ENCODE data around the gene PIH1D1.

PIH1D1 gene

DNA sequence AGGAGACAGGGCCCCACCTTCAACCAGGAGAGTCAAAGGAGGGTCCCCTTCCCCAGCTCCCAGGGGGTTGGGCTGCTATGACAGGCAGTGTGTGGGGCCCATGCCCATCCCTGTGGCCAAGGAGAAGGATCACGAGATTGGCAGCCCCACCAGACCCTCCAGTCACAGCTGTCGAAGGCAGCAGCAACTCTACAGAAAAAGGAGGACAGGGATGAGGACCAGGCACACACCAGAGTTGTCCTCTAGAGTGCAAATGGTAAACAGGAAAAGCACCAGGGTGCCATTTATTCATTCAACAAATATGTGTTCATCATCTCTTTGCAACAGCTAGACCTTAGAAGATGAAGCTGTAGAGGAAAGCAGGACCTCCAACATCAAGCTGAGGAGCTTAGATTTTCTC is 32.4 kb downstream of the PIH1D1 start:
- no peak for DNase-seq (ENCODE audit: low read depth)

DNA sequence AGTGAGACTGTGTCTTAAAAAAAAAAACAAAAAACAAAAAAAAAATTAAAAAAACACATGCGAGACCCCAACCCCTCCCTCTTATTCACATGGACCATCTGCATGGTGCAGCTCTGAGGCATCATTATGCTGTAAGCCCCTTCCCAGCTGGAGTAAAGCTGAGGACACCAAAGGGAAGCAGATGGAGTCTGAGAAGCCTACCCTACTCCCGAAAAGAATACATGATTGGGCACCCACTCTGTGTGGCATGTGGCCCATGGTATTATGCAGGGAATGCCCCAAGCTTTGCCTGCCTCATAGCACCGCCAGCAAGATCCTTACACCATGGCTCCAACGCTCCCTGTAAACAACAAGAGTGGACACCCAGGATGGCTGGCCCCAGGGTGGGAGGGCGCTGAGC is 33.1 kb downstream of the PIH1D1 start:
- DNase-seq (ENCODE audit: low read depth): no peak

DNA sequence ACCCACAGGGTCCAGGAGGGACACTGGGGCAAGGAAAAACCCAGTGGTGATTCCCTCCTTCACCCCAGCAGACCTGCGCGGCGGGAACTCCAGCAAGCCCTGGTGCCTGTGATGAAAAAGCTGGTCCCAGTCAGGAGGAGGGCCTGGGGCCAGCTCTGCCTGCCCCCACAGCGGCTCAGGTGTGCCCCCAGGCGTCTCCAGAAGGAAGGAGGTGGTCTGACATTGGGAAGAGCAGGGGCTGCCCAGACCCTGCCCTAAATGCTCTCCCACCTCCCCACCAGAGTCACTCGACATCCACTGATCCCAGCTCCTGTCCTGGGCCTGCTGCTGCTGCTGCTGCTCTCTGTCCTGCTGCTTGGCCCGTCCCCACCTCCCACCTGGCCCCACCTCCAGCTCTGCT is 34.5 kb downstream of the PIH1D1 start:
- no peak for DNase-seq (ENCODE audit: low read depth)

DNA sequence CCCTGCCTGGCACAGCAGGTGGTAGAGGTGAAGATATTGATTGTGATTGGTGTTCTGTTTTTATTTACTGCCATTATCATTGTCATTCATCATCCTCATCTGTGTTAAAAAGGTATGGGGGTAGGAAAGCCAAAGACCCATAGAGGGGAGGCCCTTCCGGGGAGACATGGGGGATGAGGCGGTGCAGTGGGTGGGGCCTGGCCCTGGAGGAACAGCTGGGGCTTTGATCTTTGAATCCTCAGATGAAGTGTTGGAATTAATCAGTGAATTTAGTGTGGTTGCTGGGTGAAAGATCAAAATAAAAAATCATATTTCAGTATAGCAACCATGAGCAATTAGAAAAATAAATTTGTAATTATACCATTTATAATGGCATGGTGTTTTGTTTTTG is 35.8 kb downstream of the PIH1D1 start:
- no peak for DNase-seq (ENCODE audit: low read depth)

DNA sequence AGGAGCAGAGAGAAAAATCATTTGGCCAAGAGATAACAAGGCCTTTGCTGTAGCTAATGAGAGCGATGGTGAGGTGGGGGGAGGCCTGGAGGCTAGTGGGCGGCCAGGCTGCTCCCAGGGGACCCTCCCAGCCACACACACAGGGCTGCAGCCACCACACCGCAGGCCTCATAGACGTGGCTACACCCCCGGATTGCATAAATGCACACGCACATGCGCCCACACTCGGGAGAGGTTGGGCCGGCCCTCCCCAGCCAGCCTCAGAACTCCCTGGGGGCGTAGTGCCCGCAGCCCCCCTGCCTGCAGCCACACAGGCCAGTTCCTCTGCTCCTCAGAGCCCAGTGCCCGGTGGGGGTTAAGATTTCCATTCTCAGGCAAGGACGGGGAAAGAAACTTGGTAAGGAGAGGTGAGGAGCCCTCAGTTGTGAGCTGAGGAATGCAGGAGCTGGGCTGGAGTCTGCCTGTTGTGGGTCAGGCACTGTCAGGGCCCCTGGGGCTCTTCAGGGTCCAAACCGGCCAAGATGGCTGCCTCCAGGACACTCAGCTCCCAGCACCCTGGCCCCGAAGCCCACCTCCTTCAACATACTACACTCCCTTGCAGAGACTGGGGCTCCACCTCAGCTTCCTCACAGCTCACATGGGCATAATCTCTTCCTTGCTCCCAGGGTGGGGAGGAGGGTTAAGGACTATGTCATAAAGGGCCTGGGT is 36.4 kb downstream of the PIH1D1 start:
- no peak for DNase-seq (ENCODE audit: low read depth)

DNA sequence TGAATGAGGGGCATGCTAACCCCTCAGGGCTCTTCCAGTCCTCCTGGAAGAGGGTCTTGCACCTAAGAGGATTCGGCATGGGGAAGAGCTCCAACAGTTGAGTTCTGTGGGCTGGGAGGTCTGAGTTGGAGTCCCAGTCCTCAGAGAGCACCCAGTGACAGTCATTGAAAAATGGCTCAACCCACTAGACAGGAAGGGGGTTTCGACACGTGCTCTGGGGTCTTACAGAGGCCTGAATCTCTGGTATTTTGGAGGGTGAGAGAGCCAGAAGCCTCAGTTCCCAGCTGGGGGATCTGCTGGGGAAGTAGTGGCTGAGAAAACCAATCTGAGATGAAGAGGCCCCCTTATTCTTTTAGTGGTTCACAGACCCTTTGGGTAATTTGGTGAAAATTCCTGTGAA is 37.4 kb downstream of the PIH1D1 start:
- DNase-seq (ENCODE audit: low read depth): no peak

DNA sequence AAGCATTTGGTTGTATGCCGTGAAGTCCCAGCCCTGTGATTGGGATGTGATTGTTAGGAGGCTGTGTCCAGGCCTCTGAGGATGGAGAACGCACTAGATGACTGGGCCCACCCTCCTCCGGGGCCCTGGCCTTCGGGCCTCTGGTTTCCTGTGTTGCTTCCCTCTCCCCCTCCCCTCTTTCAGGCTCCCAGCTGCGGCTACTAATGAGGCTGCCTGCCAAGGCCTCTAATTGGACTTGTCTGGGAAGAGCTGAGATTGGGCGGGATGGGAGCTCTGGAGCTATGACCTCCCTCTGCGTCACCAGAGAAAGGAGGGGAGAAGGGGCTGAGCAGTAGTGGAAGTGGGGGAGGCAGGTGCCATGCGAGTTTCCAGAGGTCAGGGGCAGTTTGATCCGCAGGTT is 38.3 kb downstream of the PIH1D1 start:
- no peak for DNase-seq (ENCODE audit: low read depth)

DNA sequence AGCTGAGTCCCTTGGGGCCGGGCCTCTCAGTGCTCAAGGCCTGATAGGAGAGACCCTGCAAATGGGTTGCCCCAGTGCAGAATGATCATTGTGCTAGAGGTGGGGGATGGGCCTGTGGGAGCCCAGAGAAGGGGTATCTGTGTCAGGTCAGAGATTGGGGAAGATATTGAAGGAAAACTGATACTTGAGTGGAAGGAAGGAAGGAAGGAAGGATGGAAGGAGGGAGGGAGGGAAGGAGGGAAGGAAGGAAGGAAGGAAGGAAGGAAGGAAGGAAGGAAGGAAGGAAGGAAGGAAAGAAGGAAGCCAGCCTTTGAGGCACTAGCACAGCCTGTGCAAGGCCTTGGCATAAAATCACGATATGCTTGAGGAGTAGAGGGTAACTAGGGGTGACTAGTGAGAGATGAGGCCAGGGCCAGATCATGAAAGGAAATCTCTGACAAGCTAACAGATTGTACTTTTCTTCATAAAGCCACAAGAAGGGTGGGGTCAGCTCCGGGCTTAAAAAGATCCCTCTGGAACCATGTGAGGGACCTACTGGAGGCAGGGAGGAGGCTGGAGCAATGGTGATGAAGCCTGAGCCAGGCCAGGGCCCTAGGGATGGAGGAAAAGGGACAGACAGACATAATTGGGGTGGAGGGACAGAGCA is 39.8 kb downstream of the PIH1D1 start:
- no peak for DNase-seq (ENCODE audit: low read depth)

DNA sequence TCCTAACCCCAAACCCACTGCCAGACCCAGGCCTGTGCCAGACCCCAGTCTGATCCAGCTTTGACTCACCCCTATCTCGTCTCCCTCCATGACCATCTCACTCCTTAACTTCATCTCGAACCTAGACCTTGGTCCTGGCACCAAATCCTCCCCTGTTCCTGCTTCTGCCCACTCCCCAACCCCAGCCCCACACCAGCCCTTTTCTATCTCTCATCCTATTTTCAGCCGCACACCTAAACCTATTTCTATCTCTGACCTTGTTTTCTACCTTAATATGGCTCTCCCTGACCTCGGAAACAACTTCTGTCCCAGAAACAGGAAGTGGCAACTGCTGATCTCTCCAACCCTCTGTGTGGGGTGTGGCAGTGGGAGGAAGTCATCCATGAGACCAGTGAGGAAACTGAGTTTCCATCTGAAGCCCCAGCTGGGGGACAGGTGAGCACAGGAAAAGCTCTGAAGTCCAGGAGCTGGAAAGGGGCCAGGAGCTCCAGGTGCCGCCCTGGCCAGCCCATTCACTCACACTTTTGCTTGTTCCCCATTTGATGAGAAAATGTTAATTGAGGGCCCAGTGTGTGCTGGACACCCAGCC is 42.1 kb downstream of the PIH1D1 start:
- DNase-seq (ENCODE audit: low read depth): no peak

DNA sequence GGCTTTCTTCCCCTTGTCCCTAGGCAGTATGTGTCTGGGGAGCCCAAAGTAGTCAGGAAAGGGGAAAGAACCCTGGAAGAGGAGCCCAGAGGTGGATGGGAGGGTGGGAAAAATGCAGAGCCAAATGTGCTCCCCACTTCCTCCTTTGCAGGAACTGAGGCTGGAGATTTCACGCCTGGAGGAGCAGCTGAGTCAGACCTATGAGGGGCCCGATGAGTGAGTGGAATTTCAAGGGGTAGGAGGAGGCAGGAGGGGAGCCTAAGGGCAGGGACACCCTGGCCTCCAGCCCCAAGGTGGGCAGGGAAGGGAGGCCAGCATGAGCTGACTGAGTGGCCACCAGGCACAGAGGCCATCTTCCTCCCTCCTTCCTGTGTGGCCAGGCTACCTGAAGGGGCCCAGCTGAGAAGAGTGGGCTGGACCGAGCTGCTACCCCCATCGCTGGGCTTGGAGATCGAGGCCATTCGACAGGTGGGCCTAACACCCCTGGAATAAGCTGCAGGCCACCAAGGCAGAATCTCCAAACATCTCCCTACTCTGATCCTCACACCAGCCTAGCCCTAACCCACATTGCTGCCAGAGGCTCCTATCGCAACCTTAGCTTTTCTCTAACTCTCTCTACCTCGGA is 42.7 kb downstream of the PIH1D1 start:
- DNase-seq (ENCODE audit: low read depth): no peak

DNA sequence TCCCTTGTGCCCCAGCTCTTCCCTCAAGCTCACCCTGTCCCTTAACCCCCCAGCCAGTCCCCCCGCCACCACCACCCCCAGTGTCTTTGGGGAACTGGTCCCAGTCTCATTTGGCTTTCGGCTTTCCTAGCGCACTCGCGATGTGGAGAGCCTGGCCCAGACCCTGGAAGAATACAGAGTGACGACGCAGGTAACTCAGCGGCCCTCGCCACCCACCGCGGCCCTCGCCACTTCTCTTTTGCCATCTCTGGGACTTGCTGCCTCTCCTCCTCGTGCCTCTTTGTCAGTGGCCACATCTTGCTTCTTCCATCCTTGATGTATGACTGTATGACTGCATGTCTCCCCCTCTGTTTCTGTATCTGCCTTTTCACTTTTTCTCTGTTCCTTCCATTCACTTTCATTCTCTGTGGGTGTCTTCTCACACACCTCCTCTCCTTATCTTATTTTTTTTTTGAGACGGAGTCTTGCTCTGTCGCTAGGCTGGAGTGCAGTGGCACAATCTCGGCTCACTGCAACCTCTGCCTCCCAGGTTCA is 44.1 kb downstream of the PIH1D1 start:
- DNase-seq (ENCODE audit: low read depth): no peak

DNA sequence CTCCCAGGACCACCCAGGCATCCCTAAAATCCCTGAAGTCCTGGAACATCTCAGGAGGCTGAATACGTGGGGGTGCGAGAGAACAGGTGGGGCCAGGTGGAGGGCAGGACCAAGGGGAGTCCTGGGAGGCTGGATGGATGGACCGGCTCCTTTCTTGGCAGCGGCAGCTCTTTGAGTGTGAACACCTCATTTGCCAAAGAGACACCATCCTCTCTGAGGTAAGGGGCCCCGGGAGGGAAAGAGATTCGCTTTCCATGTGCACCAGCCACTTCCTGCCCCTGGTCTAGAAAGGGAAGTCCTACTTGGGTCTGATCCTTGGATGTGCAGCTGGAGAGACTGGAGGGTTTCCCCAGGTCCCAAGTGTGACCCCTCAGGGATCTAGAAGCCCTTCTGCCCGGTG is 44.5 kb downstream of the PIH1D1 start:
- no peak for DNase-seq (ENCODE audit: low read depth)

DNA sequence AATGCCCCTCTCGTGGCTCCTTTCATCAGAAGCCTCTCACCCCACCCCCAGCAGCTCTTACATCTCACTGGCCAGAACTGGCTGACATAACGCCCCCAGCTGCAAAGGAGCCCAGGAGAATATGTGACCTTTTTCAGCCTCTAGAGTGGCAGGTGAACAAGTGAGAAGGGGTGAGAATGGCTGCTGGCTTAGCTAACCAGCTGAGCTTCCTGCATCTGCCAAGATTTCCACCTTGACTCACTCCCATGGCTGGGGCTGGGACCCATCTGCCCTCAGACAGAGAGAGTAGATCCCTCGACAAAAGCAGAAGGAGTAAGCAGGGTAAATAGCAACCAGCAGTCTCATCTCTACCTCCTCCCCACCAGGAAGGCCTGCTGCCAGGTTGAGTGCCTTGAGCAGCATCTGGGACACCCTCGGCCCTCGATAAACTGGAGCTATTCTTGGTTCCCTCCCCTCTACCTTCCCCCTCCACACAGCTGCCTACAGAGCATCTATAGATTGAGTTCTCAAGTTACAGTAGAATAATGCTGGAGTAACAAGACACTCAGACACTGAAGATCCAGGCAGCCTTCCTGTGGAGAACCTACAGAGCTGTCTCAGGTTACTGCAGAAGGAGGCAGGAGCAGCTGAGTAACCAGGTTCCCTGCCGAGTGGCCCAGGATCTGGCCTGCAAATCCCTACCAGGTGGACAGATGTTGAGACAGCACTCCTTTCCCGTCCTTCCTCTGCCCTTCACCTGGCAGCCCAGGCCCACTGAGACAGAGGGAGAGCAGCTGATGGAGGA is 48.0 kb downstream of the PIH1D1 start:
- DNase-seq (ENCODE audit: low read depth): no peak

DNA sequence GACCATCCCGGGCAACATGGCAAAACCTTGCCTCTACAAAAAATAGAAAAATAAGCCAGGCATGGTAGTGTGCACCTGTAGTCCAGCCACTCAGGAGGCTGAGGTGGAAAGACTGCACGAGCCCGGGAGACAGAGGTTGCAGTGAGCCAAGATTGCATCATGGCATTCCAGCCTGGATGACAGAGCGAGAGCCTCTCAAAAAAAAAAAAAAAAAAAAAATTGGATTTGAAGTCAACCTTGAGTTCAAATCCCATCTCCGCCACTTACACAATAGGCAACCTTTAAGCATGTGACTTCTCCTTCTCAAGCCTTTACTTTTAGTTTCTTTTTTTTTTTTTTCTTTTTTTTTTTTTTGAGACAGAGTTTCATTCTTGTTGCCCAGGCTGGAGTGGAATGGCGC is 51.6 kb downstream of the PIH1D1 start:
- no peak for DNase-seq (ENCODE audit: low read depth)

DNA sequence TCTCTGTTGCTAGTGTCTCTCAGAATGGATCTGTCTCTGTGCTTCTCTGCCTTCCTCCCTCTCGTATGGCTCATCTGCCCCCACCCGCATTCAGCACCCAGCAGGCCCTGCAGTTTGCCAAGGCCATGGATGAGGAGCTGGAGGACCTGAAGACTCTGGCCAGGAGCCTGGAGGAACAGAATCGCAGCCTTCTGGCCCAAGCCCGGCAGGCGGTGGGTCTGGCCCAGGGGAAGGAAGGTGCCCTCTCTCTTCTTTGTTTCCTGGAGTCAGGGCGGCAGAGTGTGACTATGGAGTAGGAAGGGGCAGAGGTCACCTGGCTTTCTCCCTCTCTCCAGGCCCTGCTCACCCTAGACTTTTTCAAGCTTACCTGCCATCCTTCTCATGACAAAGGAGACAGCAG is 52.7 kb downstream of the PIH1D1 start:
- no peak for DNase-seq (ENCODE audit: low read depth)

DNA sequence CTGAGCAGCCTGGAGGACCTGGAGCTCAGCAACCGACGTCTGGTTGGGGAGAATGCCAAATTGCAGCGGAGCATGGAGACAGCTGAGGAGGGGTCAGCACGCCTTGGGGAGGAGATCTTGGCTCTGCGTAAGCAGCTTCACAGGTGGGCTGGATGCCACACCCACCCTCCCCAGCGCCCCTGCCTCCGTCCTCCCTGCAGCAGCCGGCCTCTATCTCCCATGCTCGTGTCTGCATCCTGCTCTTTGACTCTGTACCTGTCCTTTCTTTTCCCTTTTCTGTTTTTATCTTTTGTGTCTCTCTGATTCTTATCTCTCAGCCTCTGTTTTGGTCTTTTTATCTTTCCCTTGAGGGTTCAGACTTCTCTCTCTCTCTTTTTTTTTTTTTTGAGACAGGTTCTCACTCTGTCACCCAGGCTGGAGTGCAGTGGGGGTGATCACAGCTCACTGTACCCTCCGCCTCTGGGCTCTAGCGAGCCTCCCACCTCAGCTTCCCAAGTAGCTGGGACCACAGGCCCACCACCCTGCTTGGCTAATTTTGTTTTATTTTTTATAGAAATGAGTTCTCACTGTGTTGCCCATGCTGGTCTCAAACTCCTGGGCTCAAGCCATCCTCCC is 53.5 kb downstream of the PIH1D1 start:
- no peak for DNase-seq (ENCODE audit: low read depth)

DNA sequence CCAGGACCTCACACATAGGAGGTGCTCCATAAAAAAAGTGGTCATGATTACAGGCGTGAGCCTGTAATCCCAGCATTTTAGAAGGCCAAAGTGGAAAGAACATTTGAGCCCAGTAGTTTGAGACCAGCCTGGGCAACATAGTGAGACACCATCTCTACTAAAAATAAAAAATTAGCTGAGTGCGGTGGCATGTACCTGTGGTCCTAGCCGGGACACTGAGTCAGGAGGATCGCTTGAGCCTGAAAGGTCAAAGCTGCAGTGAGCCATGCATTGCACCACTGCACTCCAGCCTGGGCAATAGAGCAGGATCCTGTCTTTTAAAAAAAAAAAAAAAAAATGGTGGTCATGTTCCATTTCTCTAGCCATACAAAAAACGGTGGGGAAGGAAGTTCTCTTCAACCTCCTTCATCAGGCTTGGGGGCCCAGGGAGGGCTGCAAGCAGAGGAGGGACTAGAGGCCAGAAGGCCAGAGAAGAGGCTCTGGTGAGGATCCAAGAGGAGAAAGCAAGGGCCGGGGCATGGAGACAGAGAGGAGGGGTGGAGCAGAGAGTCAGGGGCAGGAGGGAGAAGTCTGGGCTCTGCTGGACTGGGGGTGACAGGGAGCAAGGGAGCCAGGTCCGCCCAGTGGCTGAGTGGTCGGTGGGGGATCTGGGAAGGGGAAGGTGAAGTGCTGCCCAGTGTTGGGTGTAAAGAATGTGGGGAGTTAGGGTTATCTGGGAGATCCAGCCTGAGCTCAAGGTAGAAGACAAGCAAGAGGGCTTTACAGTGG is 54.7 kb downstream of the PIH1D1 start:
- no peak for DNase-seq (ENCODE audit: low read depth)

Measured in non-pigmented ciliary epithelial cell (primary cell).